Esophagus squamous epithelium (tissue), 4 donors: ENCODE measurements around the gene MTCL1.

ENCODE experiments used
- POLR2A ChIP-seq, 4 donors: fragments of 450-650 bp; IDR thresholded peaks; one replicate each; pipeline ENCODE4 v1.6.1; 2017; ENCODE audit warnings: antibody characterized with exemption in 4 of 4, mild to moderate bottlenecking in 4 of 4, moderate library complexity in 3 of 4
- TF ChIP-seq, protein P1 (sequence below), 6 experiments: fragments of 450-650 bp in 4 of 6; fragments of 200-600 bp in 2 of 6; sonication (generic) in 2 of 6; IDR thresholded peaks; one replicate each; pipeline ENCODE4 v1.5.1; 2016 to 2019; ENCODE audit warnings: antibody characterized with exemption in 6 of 6, mild to moderate bottlenecking in 4 of 6, moderate library complexity in 4 of 6

GRCh38 chr18:8708670-8709069, 3.3 kb downstream of the MTCL1 start:
- TF ChIP-seq, protein P1, sequence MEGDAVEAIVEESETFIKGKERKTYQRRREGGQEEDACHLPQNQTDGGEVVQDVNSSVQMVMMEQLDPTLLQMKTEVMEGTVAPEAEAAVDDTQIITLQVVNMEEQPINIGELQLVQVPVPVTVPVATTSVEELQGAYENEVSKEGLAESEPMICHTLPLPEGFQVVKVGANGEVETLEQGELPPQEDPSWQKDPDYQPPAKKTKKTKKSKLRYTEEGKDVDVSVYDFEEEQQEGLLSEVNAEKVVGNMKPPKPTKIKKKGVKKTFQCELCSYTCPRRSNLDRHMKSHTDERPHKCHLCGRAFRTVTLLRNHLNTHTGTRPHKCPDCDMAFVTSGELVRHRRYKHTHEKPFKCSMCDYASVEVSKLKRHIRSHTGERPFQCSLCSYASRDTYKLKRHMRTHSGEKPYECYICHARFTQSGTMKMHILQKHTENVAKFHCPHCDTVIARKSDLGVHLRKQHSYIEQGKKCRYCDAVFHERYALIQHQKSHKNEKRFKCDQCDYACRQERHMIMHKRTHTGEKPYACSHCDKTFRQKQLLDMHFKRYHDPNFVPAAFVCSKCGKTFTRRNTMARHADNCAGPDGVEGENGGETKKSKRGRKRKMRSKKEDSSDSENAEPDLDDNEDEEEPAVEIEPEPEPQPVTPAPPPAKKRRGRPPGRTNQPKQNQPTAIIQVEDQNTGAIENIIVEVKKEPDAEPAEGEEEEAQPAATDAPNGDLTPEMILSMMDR (IDR thresholded peaks at IDR 0.05) = no peak
- TF ChIP-seq POLR2A (IDR thresholded peaks at IDR 0.05) = no peak
